GM19467 (cell line): ENCODE measurements around the gene WDR38.

Experiments
- ATAC-seq: cut with Tn5 transposase; IDR thresholded peaks from one replicate; pipeline ENCODE4 v1.9.1; 2021; ENCODE audit warnings: mild to moderate bottlenecking, moderate library complexity; ENCODE audit not compliant: unreplicated experiment

The WDR38 gene

DNA sequence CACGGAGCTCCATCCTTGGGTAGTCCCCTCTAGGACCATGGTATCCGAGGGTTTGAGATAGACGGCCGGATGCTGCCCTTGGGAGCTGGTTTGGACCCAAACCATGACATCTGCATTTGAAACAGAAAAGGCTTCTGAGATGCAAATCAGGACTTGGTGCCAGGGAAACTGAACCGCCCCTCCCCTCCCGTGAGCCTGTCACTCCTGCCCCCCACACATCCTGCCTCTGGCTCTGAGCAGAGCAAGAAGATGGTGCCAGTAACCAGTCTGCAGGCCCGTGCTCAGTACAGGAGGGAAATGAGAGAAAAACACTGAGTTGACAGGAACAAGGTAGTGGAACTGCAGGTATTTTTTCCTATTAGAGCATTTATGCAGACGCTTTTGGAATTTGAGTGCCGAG, 27.2 kb downstream of the WDR38 start:
- ATAC-seq: no peak

DNA sequence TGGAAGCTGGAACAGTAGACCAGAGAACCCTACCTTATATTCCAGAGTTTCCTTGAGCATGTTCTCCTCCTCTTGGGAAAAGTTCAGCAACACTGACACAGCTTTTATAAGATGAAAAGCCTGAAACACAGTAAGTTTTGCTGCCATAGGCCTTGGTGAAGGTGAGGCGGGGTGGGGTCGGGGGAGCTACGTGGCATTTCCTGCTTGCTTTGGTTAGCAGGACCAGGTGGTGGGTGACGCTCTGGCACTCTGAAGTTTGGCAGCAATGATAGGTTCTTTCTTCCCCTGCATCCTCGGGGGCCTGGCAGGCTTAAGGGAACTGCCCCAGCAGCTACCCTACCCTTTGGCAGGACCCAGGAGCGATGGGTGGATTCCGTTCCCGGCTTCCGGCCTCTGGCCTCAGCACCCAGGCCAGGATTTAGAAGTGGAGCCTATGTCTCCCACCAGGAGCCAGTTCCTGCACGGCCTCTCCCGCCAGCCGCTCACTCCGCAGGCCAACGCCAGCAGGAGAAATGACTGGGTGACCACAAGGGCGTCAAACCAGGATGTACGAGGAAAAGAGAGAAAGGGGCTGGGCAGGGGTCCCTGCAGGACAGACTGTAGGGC, 28.0 kb downstream of the WDR38 start:
- ATAC-seq: no peak

DNA sequence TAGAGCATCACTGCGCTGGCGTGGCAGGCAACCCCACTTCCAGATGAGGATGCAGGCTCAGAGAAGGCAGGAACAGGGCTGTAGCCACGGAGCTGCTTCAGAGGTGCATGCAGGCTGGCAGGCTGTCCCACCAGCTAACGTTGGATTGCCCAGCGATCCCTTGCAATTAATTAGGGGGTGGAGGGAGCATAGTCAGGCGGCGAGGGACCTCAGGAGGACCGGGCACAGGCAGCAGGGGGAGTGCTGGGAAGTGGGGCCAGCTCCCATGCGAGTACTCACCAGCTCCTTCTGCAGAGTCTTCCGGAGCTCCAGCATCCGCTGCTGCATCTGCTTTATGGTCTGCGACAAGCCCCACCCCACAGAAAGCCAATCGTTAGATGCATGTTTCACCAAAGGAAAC, 29.0 kb downstream of the WDR38 start:
- ATAC-seq: no peak

DNA sequence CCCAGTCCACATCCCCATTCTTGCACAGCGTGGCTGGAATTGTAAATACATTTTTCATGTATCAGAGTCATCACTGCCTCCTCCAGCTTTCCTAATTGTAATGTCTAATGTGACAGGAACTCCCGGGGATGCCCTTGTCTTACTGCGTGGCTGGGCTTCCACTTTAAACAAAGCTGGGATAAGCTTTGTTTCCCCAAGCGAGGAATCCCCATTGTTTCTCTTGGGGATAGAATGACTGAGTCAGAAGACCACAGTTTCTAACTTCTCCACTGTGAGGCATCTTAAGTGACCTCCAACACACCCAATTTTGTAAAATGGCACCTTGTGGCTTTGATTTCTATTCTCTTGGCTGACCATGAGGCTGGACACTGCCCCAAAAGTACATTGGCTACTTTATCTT, 31.1 kb downstream of the WDR38 start:
- no peak for ATAC-seq

DNA sequence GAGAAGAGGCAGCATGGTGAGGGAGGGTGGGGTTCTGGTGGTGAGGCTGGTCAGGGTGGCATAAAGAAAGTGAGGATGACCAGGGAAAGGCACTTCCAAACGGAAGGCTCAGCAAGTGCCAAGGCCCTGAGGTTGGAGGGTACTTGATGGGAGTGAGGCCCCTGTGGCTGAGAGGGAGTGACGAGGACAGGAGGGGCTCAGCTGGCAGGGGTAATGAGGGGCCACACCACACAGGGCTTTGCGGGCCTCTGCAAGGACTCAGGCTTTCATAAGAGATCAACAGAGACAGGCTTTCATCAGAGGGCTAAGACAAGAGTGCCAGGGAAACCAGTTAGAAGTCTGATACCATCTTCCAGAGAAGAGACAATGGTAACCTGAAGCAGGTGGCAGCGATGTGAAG, 32.3 kb downstream of the WDR38 start:
- no peak for ATAC-seq

DNA sequence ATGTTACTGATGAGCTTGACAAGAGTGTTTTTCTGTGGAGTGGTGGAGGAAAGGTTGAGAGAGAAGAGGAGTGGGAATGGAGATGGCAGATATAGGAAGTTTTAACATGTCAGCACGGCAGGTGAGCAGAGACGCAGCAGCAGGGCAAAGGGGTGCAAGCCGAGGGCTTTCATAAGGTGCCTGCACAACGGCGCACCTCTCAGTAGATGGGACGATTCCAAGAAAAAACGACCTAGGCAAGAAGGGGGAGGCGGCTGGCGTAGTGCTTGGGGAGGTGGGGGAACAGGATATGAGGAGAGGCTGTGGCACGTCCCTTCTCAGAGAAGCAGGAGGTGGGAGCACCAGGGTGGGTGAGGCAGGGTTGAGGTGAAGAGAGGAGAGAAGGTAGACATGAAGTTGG, 33.2 kb downstream of the WDR38 start:
- no peak for ATAC-seq

DNA sequence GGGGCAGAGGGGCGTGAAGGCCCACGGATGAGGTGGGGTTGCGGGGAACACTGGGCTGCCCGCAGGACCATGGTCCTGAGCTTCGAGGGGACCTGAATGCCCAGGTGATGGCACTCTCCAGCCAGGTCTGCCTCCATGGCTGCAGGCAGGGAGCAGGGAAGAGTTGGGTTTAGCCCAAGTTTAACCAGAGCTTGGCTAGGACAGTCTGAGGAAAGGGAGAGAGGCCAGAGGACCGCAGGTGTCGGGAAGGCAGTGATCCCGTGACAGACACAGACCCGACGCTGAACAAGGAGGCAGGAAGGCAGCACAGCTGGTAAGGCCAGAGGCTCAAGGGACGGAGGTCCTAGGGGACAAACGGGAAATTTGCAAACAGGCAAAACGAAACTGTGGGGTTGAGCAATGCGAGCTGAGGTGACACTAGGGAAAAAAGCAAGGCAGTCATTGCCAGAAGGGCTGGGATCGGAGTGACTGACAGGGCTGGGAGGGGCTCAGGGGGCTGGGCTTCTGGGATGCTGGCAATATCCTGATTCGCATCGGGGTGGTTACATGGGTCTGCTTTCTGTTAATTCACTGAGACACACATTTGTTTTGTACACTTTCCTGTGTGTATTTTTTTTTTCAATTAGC, 33.7 kb downstream of the WDR38 start:
- ATAC-seq: no peak

DNA sequence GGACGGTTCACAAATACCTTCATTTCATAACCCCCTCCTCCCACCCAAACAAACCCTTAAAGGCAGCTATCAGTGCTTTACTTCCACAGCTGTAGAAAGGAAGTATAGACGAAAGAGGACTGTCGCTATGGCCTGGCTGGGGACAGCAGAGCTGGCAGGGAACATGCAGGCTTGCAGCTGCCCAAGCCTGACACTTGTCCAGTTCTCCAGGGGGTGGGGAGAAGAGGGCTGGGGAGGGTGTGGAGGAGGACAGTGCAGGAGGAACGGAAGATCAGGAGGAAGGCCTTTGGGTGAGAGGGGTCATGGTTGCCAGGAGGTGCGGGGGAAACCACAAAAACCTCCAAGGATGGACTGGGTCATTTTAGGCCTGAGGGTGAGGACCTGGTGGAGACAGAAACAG, 34.6 kb downstream of the WDR38 start:
- ATAC-seq: no peak

DNA sequence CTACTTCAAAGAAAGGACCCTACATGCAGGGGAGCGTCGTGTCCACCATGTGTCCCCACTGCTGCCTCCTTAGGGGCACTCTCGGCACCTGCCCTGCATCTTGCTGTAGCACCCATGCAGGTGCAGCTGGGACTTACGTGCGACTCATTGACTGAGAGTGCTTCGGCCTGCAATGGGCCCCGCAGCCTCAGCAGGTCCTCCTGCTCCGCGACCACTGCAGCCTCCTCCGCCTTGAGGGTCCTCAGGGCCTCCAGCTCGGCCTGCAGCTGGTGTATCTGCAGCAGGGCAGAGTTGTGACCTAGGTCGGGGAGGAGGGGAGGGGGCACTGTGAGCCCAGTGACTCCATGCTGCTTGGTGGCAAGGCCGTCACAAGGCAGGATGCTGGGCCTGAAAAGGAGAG, 35.7 kb downstream of the WDR38 start:
- ATAC-seq: no peak

DNA sequence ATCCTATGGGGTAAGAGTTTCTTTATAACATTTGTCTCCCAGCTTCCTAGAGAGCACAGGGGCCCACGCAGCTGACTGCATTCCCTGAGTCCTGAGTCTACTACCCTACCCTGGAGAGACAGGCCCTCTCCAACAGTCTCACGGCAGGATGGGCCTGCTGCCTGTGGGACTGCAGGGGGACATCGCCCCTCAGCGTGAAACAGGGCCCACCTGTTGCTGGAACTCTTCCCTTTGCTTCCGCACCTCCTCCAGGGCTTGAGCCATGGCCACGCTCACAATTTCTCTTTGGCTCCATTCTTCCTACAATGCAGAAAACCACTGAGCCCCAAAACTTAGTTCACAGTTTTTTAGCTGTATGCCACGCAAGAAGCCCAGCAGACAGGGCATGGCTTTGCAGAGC, 36.9 kb downstream of the WDR38 start:
- no peak for ATAC-seq

DNA sequence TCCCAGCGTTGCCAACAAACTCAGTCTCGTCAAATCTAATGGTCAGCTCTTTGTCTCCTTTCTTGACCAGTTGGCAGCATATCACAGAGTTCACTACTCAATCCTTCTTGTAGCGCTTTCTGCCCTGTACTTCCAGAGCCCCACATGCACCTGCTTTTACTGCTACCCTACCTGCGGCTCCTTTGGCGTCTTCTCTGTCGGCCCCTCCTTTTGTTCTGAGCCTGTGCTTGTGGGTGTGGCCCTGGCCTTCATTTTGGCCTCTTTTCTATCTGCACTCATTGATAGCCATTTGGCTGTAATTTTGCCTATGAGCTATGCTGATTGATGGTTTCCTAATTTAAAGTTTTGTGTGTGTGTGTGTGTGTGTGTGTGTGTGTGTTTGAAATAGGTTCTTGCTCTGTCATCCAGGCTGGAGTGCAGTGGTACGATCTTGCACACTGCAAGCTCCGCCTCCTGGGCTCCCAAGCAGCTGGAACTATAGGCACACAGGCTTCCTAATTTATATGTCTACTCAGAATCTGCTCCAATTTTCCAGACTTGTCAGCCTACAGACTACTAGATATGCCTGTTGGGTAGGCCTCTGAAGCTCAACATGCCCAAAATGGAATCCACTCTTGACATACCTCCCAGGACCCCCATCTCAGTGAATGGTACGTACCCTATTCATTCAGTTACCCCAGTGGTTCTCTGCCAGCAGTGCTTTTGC, 40.9 kb downstream of the WDR38 start:
- no peak for ATAC-seq

DNA sequence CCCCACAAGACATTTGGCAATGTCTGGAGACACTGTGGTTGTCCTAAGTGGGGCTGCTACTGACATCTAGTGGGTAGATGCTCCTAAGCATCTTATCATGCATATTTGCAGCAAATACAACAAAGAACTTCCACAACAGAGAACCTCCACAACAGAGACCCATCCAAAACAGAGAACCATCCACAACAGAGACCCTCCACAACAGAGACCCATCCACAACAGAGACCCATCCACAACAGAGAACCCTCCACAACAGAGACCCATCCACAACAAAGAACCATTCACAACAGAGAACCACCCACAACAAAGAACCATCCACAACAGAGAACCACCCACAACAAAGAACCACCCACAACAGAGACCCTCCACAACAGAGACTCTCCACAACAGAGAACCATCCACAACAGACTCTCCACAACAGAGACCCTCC, 41.5 kb downstream of the WDR38 start:
- no peak for ATAC-seq

DNA sequence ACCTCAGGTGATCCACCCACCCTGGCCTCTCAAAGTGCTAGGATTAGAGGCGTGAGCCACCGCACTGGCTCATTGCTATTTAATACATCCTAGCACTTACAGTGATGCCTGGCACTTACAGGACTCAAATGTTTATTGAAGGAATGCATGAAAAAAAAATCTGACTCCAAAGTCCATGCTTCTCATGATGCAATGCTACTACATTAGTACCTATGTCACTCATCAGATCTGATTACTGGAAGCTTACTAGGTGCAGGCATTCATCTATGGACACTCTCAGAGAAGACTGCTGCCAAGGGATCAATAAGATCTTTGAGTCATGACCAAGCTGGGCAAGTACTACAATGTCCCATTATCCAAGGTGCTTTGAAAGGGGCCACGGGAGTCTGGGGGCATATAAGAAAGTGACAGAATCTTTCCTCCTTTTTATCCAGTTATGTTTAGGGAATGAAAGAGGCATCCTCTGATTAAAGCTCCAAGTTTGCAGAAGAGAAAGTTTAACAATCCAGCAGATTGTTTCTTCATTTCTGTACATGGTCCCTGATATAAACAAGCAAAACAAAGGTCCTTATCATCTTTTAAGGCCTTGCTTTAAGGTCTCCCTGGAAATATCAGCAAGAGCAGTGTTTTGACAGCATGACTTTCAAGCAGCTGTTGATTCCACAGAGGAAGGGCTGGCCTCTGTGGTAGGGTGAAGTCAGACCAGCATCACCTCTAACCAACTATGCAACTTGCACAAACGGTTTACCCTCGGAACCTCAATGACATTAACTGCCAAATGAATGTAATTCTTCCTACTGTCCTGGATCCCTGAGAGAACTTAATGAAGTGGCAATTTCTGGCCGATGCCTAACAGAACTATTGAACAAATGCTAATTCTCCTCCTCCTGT, 44.6 kb downstream of the WDR38 start:
- ATAC-seq: no peak

DNA sequence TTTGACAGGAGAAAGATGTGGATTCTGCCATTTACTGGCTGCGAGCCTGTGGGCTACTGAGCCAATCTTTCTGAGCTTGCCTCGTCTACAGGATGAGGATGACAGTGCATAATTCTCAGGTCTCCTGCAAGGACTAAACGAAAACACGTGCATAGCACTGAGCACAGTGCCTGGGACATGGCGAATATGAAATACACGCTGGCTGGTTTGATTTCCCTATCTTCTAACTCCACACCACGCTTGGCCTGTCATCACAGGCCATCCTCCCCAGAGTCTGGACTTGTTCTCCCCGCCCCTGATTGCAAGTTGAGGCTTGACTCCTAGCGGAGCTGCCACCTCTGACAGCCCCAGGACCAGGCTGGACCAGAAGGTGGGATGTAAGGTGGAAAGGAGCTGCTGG, 46.6 kb downstream of the WDR38 start:
- no peak for ATAC-seq

DNA sequence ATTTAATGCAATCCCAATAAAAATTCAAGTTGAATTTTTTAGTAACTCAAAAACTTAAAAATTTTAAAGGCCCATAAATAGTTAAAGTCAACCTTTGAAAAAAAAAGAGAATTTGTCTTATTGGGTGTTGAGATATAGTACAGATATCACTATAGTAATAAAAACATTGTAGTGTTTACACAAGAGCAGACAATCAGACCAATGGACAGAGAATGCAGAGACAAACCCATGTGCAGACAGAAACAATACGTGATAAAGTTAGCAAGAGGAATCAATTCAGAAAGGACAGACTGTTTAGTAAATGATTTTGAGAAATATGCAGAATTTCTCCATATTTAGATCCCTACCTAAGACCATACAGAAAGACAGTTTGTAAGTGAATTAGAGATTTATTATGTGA, 53.7 kb downstream of the WDR38 start:
- no peak for ATAC-seq
